GM12801 (cell line): ENCODE measurements around the gene PRTG.

ENCODE experiments used
- TF ChIP-seq, protein P1 (sequence below): IDR thresholded peaks from one replicate; pipeline ENCODE4 v1.5.1; 2011; ENCODE audit warnings: control low read depth; ENCODE audit not compliant: insufficient read length; ENCODE audit errors: extremely low read depth

PRTG gene

DNA sequence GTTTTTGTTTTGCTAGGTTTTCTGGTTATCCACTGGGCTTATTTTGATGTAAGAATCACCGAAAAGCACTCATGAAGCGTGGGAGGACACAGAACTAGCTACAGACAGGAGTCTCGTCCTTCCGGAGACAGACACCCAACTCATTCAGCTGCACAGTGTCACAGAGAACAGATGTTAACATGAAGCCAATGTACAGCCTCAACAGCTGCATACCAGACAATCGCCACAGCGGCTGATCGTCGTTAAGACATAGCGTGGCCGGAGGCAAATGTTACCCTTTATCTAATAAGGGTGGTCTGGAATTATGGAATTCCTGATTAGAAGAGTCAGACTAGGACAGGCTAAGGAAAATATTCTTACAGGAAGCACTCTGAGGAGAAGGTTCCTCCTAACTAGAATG lies 153.7 kb downstream of the PRTG start:
- TF ChIP-seq, protein P1, sequence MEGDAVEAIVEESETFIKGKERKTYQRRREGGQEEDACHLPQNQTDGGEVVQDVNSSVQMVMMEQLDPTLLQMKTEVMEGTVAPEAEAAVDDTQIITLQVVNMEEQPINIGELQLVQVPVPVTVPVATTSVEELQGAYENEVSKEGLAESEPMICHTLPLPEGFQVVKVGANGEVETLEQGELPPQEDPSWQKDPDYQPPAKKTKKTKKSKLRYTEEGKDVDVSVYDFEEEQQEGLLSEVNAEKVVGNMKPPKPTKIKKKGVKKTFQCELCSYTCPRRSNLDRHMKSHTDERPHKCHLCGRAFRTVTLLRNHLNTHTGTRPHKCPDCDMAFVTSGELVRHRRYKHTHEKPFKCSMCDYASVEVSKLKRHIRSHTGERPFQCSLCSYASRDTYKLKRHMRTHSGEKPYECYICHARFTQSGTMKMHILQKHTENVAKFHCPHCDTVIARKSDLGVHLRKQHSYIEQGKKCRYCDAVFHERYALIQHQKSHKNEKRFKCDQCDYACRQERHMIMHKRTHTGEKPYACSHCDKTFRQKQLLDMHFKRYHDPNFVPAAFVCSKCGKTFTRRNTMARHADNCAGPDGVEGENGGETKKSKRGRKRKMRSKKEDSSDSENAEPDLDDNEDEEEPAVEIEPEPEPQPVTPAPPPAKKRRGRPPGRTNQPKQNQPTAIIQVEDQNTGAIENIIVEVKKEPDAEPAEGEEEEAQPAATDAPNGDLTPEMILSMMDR = no peak

DNA sequence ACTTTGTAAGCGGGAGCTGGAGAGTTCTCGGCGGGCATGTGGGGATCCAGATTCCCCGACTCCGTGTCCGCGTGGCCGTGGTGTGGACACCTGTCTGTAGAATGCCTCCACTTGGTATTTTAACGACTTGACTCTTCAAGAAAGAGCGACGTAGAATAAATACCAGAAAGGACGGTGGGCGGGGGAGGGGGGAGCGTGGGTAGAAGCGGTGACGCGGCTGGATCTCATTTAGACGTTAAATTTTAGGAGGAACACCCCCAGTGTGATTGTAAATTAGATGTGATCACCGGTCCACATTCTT lies 154.2 kb downstream of the PRTG start:
- TF ChIP-seq, protein P1 = no peak

DNA sequence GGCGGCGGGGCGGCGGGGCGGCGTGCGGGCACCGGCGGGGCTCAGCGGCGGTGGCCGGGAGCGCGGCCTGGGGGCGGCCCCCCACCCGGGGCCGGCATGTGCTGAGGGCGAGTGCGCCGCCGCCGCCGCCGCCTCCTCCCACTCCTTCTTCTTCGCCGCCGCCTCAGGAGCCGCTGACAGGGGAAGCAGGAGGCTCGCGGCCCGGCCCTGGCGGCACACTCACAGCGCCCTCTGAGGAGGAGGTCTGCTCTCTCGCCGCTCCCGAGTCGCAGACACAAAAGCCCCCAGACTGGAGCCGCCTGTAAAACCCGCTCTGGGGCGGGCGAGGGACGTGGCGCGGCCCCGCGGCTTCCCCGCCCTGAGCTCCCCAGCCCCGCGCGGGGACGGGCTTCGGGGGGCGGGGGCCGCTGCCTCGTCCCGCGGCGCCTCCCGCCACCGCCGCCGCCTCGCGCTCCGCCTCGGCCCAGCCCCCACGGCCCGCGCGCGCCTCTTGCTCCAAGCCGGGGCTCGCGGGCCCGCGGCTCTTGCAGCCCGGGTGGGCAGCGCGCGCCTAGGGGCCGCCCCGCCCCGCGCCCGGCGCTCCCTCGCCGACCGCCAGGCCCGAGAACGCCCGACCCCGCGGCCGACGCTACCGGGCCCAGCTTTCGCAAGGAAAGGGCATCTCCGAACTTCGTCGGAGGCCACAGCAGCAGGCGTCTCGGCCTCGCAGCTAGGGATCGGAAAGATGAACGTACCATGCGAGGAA lies 154.7 kb downstream of the PRTG start, which contains the start of gene PYGO1:
Gene PYGO1, minus strand, starts transcription at position 276 of the 745 bp plus-strand sequence. CDS start 462 bp downstream, outside the sequence.
- TF ChIP-seq, protein P1 = no peak

DNA sequence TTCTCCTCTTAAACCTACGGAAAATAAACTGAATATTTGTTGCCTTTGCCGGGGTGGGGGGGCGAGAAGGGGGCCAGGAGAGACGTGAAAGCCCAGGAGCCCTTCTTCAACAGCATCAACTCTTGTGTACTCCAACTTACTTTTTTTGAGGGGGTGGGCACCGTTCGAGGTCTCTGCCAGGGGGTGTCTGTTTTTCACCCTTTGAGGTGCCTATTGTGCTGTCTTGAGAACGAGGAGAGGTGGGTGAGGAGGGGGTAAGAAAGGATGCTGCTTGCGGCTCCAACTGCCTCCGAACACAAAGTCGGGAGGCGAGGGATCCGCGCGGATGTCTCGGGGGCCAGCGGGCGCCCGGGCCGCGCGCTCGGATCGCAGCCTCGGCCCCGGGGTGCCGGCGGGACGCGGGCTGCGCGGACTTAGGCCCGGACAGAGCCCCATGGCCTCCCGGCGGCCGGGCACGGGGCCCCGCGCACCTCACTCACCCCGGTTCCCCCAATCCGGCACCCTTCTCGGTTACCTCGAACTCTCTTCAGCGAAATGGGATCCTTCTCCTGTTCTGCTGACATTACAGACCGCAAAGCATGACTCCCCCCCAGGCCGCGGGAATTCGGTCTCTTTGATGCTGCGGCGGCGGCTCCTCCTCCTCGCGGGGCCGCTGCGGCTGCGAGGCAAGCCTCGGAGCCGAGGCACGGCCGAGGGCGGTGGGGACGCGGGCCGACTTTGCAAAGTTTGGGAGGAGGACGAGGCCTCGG lies 155.5 kb downstream of the PRTG start:
- TF ChIP-seq, protein P1 = no peak

DNA sequence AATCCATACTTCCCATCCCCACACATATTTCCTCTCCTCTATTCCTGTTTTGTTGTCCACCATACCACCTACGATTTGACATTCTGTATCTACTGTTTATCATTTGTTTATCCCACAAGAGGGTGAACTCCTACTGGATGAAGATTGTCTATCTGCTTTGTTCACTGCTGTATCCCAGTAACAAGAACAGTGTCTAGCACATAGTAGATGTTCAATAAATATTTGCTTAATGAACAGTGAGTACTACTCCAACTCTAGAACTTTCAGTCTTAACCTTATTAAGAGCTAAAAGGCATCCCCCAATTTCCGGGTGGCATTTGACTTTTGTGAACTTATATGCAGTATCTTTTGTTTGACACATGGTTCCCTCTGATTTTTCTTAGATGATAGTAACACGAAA lies 156.1 kb downstream of the PRTG start:
- TF ChIP-seq, protein P1 = no peak

DNA sequence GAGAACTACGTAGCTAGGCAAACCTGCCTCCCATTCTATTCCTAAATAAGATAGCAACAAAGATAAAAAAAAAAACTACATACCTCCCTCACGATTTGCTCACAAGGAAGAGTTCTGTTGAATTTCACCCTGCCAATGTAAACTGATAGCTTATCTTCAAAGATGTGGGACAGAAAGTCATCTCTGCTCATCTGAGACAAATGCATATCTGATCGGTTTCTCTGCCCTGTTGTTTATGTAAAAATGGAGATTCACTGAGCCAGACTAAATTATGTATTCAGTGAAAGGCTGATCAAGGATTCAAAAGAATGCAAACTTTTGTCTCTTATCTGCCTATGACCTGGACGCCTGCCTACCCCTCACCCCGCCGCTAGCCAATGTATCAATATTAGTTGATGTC lies 166.0 kb downstream of the PRTG start:
- TF ChIP-seq, protein P1 = no peak

DNA sequence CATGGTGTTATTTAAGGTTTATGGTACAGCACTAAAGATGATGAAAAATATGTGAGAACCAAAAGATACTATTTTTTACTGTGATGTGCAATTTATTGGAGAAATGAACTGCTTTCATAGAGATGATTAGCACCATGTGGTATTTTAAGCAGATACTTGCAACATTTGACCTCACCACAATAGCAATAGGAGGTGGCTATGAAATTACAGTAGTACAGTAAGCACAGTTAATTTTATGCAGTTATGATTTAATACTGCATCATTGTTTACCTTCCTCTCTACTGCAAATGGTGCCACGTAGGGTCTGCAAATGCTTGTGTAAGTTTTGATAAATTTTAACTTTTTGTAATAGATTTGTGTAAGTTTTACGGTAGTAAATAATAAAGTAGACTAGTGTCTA lies 168.9 kb downstream of the PRTG start:
- TF ChIP-seq, protein P1 = no peak
